Activated naive CD4-positive, alpha-beta T cell treated with anti-CD3 and anti-CD28 coated beads for 36 hours (primary cell): ENCODE results near the gene WNT8B. TPM values are rescaled to one million over a fixed set of nuclear protein-coding genes. Genes with fewer than 3 reads are reported as not detected.

Experiments used
- CTCF ChIA-PET: fragments of 350-600 bp; sonication (Branson Sonifier 250); formaldehyde crosslinking; loops from one replicate; lab custom pipeline; 2021; ENCODE audit warnings: antibody characterized with exemption; lab: Charles Lee
- DNase-seq: peaks from one replicate; pipeline ENCODE4 v3.0.0-alpha.2; 2020
- H3K27ac Mint-ChIP-seq: one replicate; pipeline ENCODE4 v1.8.0; 2021; ENCODE audit warnings: mild to moderate bottlenecking, mixed read lengths
- H3K27me3 Mint-ChIP-seq: one replicate; pipeline ENCODE4 v1.8.0; 2021; ENCODE audit warnings: low read depth, mixed read lengths
- H3K36me3 Mint-ChIP-seq: one replicate; pipeline ENCODE4 v1.8.0; 2021; ENCODE audit warnings: low read depth, mixed read lengths
- H3K4me1 Mint-ChIP-seq: one replicate; pipeline ENCODE4 v1.8.0; 2021; ENCODE audit warnings: low read depth, mixed read lengths
- H3K4me3 Mint-ChIP-seq: one replicate; pipeline ENCODE4 v1.8.0; 2021; ENCODE audit warnings: mild to moderate bottlenecking, moderate library complexity, mixed read lengths
- H3K9me3 Mint-ChIP-seq: one replicate; pipeline ENCODE4 v1.8.0; 2021; ENCODE audit warnings: mixed read lengths
- intact Hi-C: fragments of 100-400 bp; cut with micrococcal nuclease; formaldehyde crosslinking; loops from one replicate; pipeline ENCODE4 v1.15.1; 2023
- total RNA-seq, 2 experiments: library from RNA; stranded (reverse); gene quantifications; one replicate each; pipeline ENCODE4 v1.2.3, GENCODE V29; 2021

Gene WNT8B
- total RNA-seq, 2 experiments from 2014 or later = 0.91 to 0.96 TPM

DNA sequence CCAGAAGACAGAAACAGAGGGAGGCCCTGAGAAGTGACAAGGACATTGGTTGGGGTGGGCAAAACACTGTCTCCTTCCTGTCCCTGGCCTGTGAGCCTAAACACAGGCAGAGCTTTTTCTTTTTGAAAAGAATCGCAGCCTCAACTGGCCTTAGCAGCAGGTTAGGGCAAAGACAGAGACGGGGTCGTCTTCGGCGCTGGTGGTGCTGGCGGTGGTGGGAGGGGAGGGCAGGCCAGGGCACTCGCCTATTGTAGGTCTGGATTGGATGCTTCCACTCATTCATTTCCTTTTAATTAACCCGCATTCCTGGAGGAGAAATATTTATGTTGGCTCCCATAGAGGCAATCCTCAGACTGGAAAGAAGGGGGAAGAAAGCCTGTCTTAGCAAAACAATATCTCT lies 22.6 kb downstream of the WNT8B start:
- CTCF ChIA-PET = interaction anchor here (10.3 kb wide), 1 partner anchor 31 kb away, joined by 101 read pairs; no protein-coding TSS in a partner anchor
- peaks cover 5% of the 10 kb centered on the region for H3K4me1 Mint-ChIP-seq
- intact Hi-C loops = no loop called here
- H3K27ac Mint-ChIP-seq = no peak overlapping the region
- H3K4me3 Mint-ChIP-seq = no peak overlapping the region
- no peaks in the 10 kb centered on the region for H3K9me3 Mint-ChIP-seq
- peaks cover 4% of the 10 kb centered on the region for H3K27me3 Mint-ChIP-seq
- peaks cover 17% of the 10 kb centered on the region for H3K36me3 Mint-ChIP-seq
- no peak for DNase-seq

DNA sequence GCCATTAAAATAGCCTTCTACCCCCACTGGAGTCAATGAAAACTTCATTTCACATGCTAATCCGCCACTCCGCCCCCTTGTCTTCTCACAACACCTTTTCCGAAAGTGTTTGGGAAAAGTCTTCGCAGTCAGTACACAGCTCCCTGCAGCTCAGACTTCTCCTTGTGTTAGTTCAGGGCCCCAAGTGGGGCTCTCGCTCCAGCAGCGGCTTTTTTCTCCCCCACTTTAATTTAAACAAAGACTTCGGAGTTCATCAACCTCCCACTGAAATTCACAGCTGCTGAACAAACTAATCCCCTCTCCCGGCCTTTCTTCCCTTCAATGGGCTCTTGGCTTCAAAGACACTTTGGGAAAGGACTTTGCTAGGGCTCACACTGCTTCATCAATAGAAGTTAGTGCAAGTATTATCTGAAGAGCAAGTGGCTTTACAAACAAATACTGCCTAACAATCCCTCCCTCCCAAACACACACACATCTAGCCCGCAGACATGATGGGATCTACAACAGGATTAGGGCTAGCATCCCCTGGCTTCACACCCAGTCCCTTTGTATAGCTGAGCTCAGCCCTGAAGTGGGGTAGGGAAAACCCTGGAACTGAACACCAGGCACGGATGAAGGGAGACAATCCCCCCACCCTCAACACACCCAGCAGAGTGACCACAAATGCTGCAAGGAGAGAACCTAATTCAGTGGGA lies 23.1 kb downstream of the WNT8B start:
- intact Hi-C loops = no loop called here
- CTCF ChIA-PET = interaction anchor here (10.3 kb wide), 1 partner anchor 31 kb away, joined by 101 read pairs; no protein-coding TSS in a partner anchor
- Mint-ChIP-seq H3K4me1 (peaks cover 5% of the 10 kb centered on the region), H3K27me3 (peaks cover 2% of the 10 kb centered on the region), H3K27ac (no peak overlapping the region), H3K36me3 (peaks cover 20% of the 10 kb centered on the region), H3K9me3 (no peaks in the 10 kb centered on the region), H3K4me3 (no peak overlapping the region)
- no peak for DNase-seq

GRCh38 chr10:100487529-100487928 lies 24.7 kb downstream of the WNT8B start:
- peaks cover 25% of the 10 kb centered on the region for H3K36me3 Mint-ChIP-seq
- CTCF ChIA-PET = interaction anchor here (0.8 to 10.3 kb wide), 3 partner anchors 9 to 149 kb away, joined by 3 to 101 read pairs (median 9); no protein-coding TSS in a partner anchor
- no peaks in the 10 kb centered on the region for H3K4me1 Mint-ChIP-seq
- no peak overlapping the region for H3K4me3 Mint-ChIP-seq
- no peak for DNase-seq
- H3K9me3 Mint-ChIP-seq = no peaks in the 10 kb centered on the region
- intact Hi-C loops = no loop called here
- H3K27me3 Mint-ChIP-seq = no peaks in the 10 kb centered on the region
- H3K27ac Mint-ChIP-seq = no peak overlapping the region

DNA sequence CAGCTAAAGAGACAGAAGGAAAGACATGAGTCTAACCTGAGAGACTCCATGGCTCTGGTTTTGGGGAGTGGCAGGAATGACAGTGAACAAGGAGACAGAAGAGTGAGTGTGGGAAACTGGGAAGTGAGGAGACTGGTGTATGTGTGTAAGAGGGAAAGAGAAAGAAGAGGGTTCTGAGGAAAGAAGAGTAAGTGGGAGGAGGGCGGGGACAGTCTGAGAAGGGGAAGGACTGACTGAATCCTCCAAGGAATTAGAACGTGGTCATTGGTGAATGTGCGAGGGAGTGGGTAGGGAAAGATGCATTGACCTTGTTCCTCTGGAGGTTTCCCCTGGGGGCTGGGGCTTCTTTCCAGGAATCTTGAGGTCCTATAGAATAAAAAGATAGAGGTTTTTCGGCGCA lies 26.6 kb downstream of the WNT8B start:
- H3K4me1 Mint-ChIP-seq = no peaks in the 10 kb centered on the region

DNA sequence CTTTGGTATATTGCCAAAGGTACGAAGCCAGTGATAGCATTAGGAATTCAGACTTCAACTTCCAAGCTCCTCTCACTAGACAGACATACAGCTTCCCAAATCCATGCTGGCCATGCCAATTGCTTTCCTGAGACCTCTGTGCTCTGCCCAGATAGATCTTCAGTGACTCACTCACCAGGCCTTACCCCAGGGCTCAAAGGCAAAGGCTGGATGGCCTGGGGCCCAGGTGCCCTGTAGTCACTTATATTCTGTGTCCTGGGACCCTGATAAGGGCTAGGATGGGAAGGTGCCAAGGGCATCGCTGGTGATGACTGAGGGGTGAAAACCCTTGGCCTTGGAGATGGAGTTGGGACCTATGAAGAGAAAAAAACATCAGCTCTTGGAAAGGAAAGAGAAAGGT lies 27.7 kb downstream of the WNT8B start:
- no peak overlapping the region for H3K27ac Mint-ChIP-seq
- no peak overlapping the region for H3K4me3 Mint-ChIP-seq
- intact Hi-C loops = no loop called here
- no peaks in the 10 kb centered on the region for H3K4me1 Mint-ChIP-seq
- CTCF ChIA-PET = interaction anchor here (0.6 kb wide), 1 partner anchor 30 kb away, joined by 3 read pairs; no protein-coding TSS in a partner anchor
- H3K9me3 Mint-ChIP-seq = no peaks in the 10 kb centered on the region
- no peaks in the 10 kb centered on the region for H3K27me3 Mint-ChIP-seq
- H3K36me3 Mint-ChIP-seq = peaks cover 41% of the 10 kb centered on the region
- DNase-seq = no peak

More for the DNA sequence above, 26.6 kb downstream of the WNT8B start:
- Mint-ChIP-seq H3K36me3 (peaks cover 37% of the 10 kb centered on the region), H3K4me3 (no peak overlapping the region), H3K27me3 (no peaks in the 10 kb centered on the region), H3K27ac (no peak overlapping the region), H3K9me3 (no peaks in the 10 kb centered on the region)
- DNase-seq = no peak
- intact Hi-C loops = no loop called here
- CTCF ChIA-PET = interaction anchor here (1.2 to 10.3 kb wide), 2 partner anchors 27 to 152 kb away, joined by 3 to 101 read pairs; no protein-coding TSS in a partner anchor

- CTCF ChIA-PET = interaction anchor here (0.9 to 3.2 kb wide), 5 partner anchors 9 to 39 kb away, joined by 3 to 25 read pairs (median 5); partner anchors contain the start of gene HIF1AN
- Mint-ChIP-seq H3K4me3 (no peak overlapping the region), H3K9me3 (no peaks in the 10 kb centered on the region), H3K27ac (no peak overlapping the region), H3K36me3 (peaks cover 50% of the 10 kb centered on the region), H3K27me3 (no peaks in the 10 kb centered on the region), H3K4me1 (no peaks in the 10 kb centered on the region)
- intact Hi-C loops = no loop called here
- DNase-seq = no peak
Observed at GRCh38 chr10:100496567-100496966, 33.8 kb downstream of the WNT8B start.

DNA sequence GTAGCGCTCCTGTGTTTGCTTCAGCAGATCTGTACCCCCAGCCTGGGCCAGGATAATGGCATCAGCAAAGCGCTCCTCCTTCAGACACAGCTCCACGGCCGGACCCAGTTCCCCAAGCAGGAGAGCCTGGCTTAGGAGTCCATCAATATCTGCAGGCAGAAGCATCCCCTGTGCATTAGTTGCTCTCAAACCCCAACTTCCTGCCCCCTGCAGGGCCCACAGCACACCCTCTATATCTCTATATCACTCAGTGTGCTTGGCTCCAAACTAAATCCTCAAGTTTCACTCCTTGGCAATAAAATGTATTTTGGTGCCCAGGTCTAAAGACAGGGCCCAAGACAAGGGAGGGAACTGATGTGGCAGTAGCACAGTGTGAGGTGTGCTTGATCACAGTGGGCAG lies 35.2 kb downstream of the WNT8B start:
- Mint-ChIP-seq H3K9me3 (no peaks in the 10 kb centered on the region), H3K36me3 (peaks cover 49% of the 10 kb centered on the region), H3K4me3 (no peak overlapping the region)

GRCh38 chr10:100501423-100501822 lies 38.6 kb downstream of the WNT8B start:
- DNase-seq = no peak
- CTCF ChIA-PET = interaction anchor here (1.1 to 3.7 kb wide), 4 partner anchors 10 to 19 kb away, joined by 3 to 19 read pairs (median 11); no protein-coding TSS in a partner anchor
- intact Hi-C loops = no loop called here
- H3K27ac Mint-ChIP-seq = no peak overlapping the region
- H3K36me3 Mint-ChIP-seq = peaks cover 43% of the 10 kb centered on the region
- peaks cover 11% of the 10 kb centered on the region for H3K4me1 Mint-ChIP-seq
- H3K9me3 Mint-ChIP-seq = no peaks in the 10 kb centered on the region
- H3K4me3 Mint-ChIP-seq = no peak overlapping the region
- H3K27me3 Mint-ChIP-seq = no peaks in the 10 kb centered on the region

More for the DNA sequence above, 35.2 kb downstream of the WNT8B start:
- no peaks in the 10 kb centered on the region for H3K4me1 Mint-ChIP-seq
- no peak overlapping the region for H3K27ac Mint-ChIP-seq
- no peak for DNase-seq
- CTCF ChIA-PET = interaction anchor here (0.6 to 3.7 kb wide), 5 partner anchors 15 to 159 kb away, joined by 3 to 19 read pairs (median 4); partner anchors contain the start of gene SEC31B
- H3K27me3 Mint-ChIP-seq = no peaks in the 10 kb centered on the region
- intact Hi-C loops = no loop called here

GRCh38 chr10:100502926-100503494 lies 40.2 kb downstream of the WNT8B start:
- H3K36me3 Mint-ChIP-seq = peaks cover 50% of the 10 kb centered on the region
- H3K4me1 Mint-ChIP-seq = peaks cover 27% of the 10 kb centered on the region
- no peak overlapping the region for H3K27ac Mint-ChIP-seq
- H3K9me3 Mint-ChIP-seq = no peaks in the 10 kb centered on the region
- no peak overlapping the region for H3K4me3 Mint-ChIP-seq
- H3K27me3 Mint-ChIP-seq = no peaks in the 10 kb centered on the region
- CTCF ChIA-PET = no interaction called here
- intact Hi-C loops = no loop called here
- DNase-seq = no peak

- intact Hi-C loops = no loop called here
- CTCF ChIA-PET = interaction anchor here (0.7 to 2.2 kb wide), 5 partner anchors 14 to 168 kb away, joined by 3 to 9 read pairs (median 4); no protein-coding TSS in a partner anchor
- no peak overlapping the region for H3K27ac Mint-ChIP-seq
- peaks cover 38% of the 10 kb centered on the region for H3K4me1 Mint-ChIP-seq
- no peaks in the 10 kb centered on the region for H3K9me3 Mint-ChIP-seq
- no peak overlapping the region for H3K4me3 Mint-ChIP-seq
- no peak for DNase-seq
- peaks cover 51% of the 10 kb centered on the region for H3K36me3 Mint-ChIP-seq
- H3K27me3 Mint-ChIP-seq = no peaks in the 10 kb centered on the region
Observed at GRCh38 chr10:100504096-100504495, 41.3 kb downstream of the WNT8B start.

GRCh38 chr10:100505164-100505563 lies 42.4 kb downstream of the WNT8B start:
- CTCF ChIA-PET = interaction anchor here (0.6 to 2.2 kb wide), 5 partner anchors 11 to 75 kb away, joined by 3 to 9 read pairs (median 4); no protein-coding TSS in a partner anchor
- Mint-ChIP-seq H3K4me1 (peaks cover 47% of the 10 kb centered on the region), H3K27ac (no peak overlapping the region), H3K9me3 (no peaks in the 10 kb centered on the region), H3K27me3 (no peaks in the 10 kb centered on the region), H3K4me3 (no peak overlapping the region), H3K36me3 (peaks cover 49% of the 10 kb centered on the region)
- DNase-seq = no peak
- intact Hi-C loops = loop anchor here (5.0 kb wide), 2 partner anchors 358 to 658 kb away; no protein-coding TSS in a partner anchor
